NCI-H2107 treated with DMSO at 0.1 percent for 48 hours (cell line): ENCODE results near the gene DHRS9.
"Not testable (repeated sequence)": the region's sequence is repeated elsewhere in the genome, so short reads cannot be mapped to it uniquely, and the experiment has no call there.

ENCODE experiments used
- DNase-seq: peaks from one replicate; lab custom pipeline; 2025; ENCODE audit not compliant: unreplicated experiment; lab: John Stamatoyannopoulos, UW

Gene DHRS9

GRCh38 chr2:169069341-169069740 is at the start of gene DHRS9:
Gene DHRS9 (plus strand): TSS chr2:169069563. CDS start chr2:169081582, 12,019 bp downstream.
- DNase-seq: no peak

- no peak for DNase-seq
These were observed 46.2 kb upstream of the DHRS9 start for GRCh38 chr2:169023161-169023560.

- no peak for DNase-seq
These were observed 43.3 kb upstream of the DHRS9 start for GRCh38 chr2:169026056-169026455.

- DNase-seq: no peak
These were observed 42.1 kb upstream of the DHRS9 start for GRCh38 chr2:169027234-169027633.

- DNase-seq: no peak
These were observed 40.0 kb upstream of the DHRS9 start for GRCh38 chr2:169029341-169029740.

- DNase-seq: no peak
These were observed 38.2 kb upstream of the DHRS9 start, which contains the start of gene ABCB11 for GRCh38 chr2:169031202-169031601. Gene ABCB11 (minus strand): TSS chr2:169031324. CDS start chr2:169018125, 13,199 bp downstream.

GRCh38 chr2:169034256-169034655 is 35.1 kb upstream of the DHRS9 start:
- no peak for DNase-seq

- no peak for DNase-seq
These were observed 34.3 kb upstream of the DHRS9 start for GRCh38 chr2:169034984-169035544.

- no peak for DNase-seq
These were observed 33.5 kb upstream of the DHRS9 start for GRCh38 chr2:169035887-169036286.

GRCh38 chr2:169036736-169037440 is 32.5 kb upstream of the DHRS9 start:
- no peak for DNase-seq

GRCh38 chr2:169038338-169038757 is 31.0 kb upstream of the DHRS9 start:
- DNase-seq: no peak

GRCh38 chr2:169039702-169040101 is 29.7 kb upstream of the DHRS9 start:
- no peak for DNase-seq

- no peak for DNase-seq
These were observed 27.8 kb upstream of the DHRS9 start for GRCh38 chr2:169041594-169041993.

- no peak for DNase-seq
These were observed 26.5 kb upstream of the DHRS9 start for GRCh38 chr2:169042856-169043255.

GRCh38 chr2:169046440-169047151 is 22.8 kb upstream of the DHRS9 start:
- no peak for DNase-seq

- no peak for DNase-seq
These were observed 21.8 kb upstream of the DHRS9 start for GRCh38 chr2:169047256-169048250.

GRCh38 chr2:169049142-169049541 is 20.2 kb upstream of the DHRS9 start:
- DNase-seq: no peak

GRCh38 chr2:169050476-169051240 is 18.7 kb upstream of the DHRS9 start:
- no peak for DNase-seq

- DNase-seq: not testable (repeated sequence)
These were observed 14.8 kb upstream of the DHRS9 start for GRCh38 chr2:169054575-169054974.

- not testable (repeated sequence) for DNase-seq
These were observed 5.2 kb upstream of the DHRS9 start for GRCh38 chr2:169064199-169064598.
